Ectodermal cell (in vitro differentiated cells): ENCODE measurements around the gene TOP2A.
A peak's percentile ranks its signal among the peaks of the same experiment; 100 is the strongest.

Experiments
- H3K27ac ChIP-seq: 2 replicates; pipeline ENCODE4 v1.7.0; 2013; ENCODE audit warnings: mild to moderate bottlenecking, low read depth, low read length; ENCODE audit not compliant: insufficient read depth, poor library complexity, severe bottlenecking
- H3K27me3 ChIP-seq: 2 replicates; pipeline ENCODE4 v1.7.0; 2013; ENCODE audit warnings: mild to moderate bottlenecking, low read length; ENCODE audit not compliant: insufficient read depth, control insufficient read depth, poor library complexity, severe bottlenecking
- H3K36me3 ChIP-seq: one replicate; pipeline ENCODE4 v1.7.0; 2013; ENCODE audit warnings: low read length; ENCODE audit not compliant: control insufficient read depth, insufficient read depth
- H3K4me1 ChIP-seq: one replicate; pipeline ENCODE4 v1.7.0; 2013; ENCODE audit warnings: low read length; ENCODE audit not compliant: control insufficient read depth, insufficient read depth
- H3K4me3 ChIP-seq: 2 replicates; pipeline ENCODE4 v1.7.0; 2013; ENCODE audit warnings: low read depth, low read length, control low read depth; ENCODE audit not compliant: insufficient read depth
- H3K9me3 ChIP-seq: 2 replicates; pipeline ENCODE4 v1.7.0; 2013; ENCODE audit warnings: mild to moderate bottlenecking, low read length, moderate library complexity; ENCODE audit not compliant: control insufficient read depth
- WGBS, 2 experiments: methylation state at CpG; one replicate each; pipeline ENCODE4 v1.1.7; 2013; ENCODE audit warnings: missing lambda C conversion rate in 2 of 2; 5-methylcytosine and 5-hydroxymethylcytosine counted together

TOP2A gene

DNA sequence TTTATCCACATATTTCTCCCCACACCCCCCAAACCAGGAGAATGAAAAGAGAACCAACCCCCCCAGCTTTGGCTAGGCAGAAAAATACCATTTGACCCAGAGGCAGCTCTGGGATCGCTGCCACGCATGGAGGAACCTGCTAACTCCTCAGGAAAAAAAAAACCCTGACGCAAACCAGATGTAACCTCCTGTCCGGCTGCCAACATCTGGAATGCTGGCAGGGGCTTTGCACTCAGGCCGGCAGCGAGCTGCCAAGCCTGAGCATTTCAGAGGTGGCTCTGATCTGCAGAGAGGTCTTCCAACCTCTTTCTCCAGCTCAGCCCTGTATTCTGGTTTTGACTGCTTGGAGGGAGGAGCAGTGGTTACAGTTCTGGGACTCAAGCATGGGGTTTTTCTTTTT, 33.7 kb upstream of the TOP2A start:
- Histone ChIP-seq H3K9me3 (no peaks in the 10 kb centered on the region), H3K27me3 (no peaks in the 10 kb centered on the region), H3K4me1 (peaks cover 7% of the 10 kb centered on the region), H3K36me3 (peaks cover 4% of the 10 kb centered on the region), H3K27ac (no peak overlapping the region), H3K4me3 (no peak overlapping the region)
- WGBS, 2 experiments, result 93 to 95% methylated on average over 6 of the region's 6 CpGs

DNA sequence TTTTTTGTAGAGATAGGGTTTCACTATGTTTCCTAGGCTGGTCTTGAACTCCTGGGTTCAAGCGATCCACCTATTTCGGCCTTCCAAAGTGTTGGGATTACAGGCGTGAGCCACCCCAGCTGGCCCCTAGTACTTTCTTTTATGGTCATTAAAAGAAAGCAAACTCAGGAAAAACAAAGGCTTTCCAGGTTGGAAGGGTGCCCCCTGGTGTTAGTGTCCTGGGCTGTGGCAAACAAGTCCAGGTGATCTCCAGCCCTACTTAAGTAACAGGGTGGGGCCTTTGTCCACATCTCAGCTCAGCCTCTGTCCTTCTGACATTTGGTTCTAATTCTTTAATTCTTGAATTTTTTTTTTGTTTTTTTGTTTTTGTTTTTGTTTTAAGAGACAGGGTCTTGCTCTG, 32.5 kb upstream of the TOP2A start:
- Histone ChIP-seq H3K4me1 (peaks cover 11% of the 10 kb centered on the region), H3K9me3 (no peaks in the 10 kb centered on the region), H3K27me3 (no peaks in the 10 kb centered on the region), H3K36me3 (no peaks in the 10 kb centered on the region), H3K4me3 (no peak overlapping the region), H3K27ac (no peak overlapping the region)
- 77 to 88% methylated on average over 3 of the region's 3 CpGs for WGBS, 2 experiments

DNA sequence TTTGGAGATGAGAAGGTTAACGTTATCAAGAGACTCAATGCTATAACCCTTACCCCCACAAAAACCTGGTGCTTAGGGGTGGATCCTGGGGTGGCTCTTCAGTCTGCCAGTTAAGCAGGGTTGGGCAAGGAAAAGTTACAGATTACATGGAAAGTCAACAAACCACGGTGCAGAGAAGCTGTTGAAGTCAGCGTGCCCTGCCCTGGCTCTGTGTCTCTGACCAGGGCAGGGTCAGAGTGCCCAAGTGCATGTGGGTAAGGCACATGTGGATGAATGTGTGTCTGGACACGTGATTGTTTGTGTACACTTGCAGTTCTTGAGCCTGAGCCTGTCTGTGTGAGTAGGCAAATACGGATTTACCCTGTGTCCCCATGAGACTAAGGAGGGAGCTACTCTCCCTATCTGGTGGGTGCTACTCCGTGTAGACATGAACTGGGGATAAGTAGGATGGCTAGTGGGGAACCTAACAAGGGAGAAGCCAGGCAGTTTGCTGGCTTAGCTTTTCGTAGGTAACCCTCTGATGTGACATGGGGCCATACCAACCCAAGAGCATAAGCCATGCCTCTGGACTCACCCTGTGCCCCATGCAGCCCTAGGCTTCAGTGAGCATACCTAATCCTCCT, 31.1 kb upstream of the TOP2A start:
- Histone ChIP-seq H3K36me3 (no peaks in the 10 kb centered on the region), H3K27ac (no peak overlapping the region), H3K4me3 (no peak overlapping the region), H3K9me3 (no peaks in the 10 kb centered on the region), H3K27me3 (peaks cover 7% of the 10 kb centered on the region), H3K4me1 (peaks cover 22% of the 10 kb centered on the region)
- 93 to 94% methylated on average over 6 to 7 of the region's 7 CpGs for WGBS, 2 experiments

DNA sequence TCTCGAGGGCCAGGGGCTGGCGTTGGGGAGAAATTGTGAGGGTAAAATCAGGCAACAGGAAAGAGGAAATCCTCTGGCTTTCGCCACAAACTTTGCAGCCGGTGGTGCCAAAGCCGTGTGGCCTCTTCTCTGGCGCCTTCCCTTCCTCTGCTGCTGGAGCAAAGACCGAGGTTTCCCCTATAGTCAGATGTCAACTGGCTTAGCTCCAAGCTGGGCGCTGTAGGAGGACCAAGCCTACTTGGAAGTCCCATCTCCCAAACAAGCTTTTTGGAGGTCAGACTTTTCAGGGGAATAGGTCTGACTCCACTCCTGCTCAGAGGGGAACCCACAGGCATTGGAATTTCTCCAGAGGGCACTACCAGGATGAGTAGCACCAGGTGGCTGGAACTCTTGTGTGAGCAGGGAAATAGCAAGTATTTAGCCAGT, 30.5 kb upstream of the TOP2A start:
- Histone ChIP-seq H3K27me3 (peaks cover 7% of the 10 kb centered on the region), H3K27ac (no peak overlapping the region), H3K4me1 (peaks cover 23% of the 10 kb centered on the region), H3K36me3 (no peaks in the 10 kb centered on the region), H3K4me3 (no peak overlapping the region), H3K9me3 (no peaks in the 10 kb centered on the region)
- 87% methylated on average over 8 of the region's 8 CpGs for WGBS, 2 experiments

DNA sequence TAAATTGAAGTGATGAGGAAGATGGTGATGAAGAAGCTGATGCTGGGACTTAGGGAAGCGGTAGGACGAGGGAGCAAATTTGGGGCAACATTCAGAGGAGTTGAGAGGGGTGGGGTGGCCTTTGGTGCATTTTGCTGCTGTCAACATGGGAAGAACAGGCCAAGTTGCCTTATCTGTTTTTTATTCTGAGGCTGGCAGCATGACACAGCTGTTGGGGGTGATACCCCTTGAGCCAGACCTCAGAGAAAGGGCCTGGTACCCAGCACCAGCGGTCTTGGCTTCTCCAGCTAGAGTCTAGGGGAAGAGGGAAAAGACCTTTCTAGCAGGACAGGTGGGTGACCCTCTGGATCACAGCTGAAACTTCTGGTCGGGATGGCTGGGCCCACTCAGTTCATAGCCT, 30.1 kb upstream of the TOP2A start:
- H3K4me1 ChIP-seq, result peaks cover 23% of the 10 kb centered on the region
- H3K27ac ChIP-seq, result no peak overlapping the region
- H3K27me3 ChIP-seq, result peaks cover 7% of the 10 kb centered on the region
- H3K9me3 ChIP-seq, result no peaks in the 10 kb centered on the region
- no peak overlapping the region for H3K4me3 ChIP-seq
- WGBS, 2 experiments, result 95 to 96% methylated on average over 4 of the region's 4 CpGs
- no peaks in the 10 kb centered on the region for H3K36me3 ChIP-seq

DNA sequence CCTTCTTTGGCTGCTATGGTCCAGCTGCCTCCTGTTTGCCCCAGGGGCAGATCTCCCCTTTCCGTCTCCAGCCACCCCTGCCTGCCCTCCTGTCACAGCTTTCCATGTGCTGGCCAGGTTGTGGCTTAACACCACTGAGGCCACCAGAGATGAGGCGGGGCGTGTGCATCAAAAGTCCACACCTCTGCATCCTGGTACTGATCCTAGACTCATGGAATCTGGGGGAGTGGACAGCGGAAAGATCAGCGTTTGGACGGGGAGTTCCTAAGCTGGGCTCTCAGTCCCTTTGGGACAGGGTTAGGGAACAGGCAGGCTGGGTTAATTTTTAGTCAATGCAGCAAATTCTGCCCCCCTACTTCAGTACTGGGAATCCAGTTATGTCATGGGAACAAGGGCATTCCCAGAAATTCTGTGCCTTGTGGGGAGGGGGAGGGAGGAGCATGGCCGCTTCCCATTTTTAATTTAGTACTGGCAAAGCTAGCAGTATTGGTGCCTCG, 29.5 kb upstream of the TOP2A start:
- Histone ChIP-seq H3K27ac (no peak overlapping the region), H3K9me3 (no peaks in the 10 kb centered on the region), H3K36me3 (no peaks in the 10 kb centered on the region), H3K4me1 (peaks cover 23% of the 10 kb centered on the region), H3K4me3 (no peak overlapping the region), H3K27me3 (peaks cover 10% of the 10 kb centered on the region)
- WGBS, 2 experiments, result 91 to 96% methylated on average over 8 of the region's 8 CpGs

DNA sequence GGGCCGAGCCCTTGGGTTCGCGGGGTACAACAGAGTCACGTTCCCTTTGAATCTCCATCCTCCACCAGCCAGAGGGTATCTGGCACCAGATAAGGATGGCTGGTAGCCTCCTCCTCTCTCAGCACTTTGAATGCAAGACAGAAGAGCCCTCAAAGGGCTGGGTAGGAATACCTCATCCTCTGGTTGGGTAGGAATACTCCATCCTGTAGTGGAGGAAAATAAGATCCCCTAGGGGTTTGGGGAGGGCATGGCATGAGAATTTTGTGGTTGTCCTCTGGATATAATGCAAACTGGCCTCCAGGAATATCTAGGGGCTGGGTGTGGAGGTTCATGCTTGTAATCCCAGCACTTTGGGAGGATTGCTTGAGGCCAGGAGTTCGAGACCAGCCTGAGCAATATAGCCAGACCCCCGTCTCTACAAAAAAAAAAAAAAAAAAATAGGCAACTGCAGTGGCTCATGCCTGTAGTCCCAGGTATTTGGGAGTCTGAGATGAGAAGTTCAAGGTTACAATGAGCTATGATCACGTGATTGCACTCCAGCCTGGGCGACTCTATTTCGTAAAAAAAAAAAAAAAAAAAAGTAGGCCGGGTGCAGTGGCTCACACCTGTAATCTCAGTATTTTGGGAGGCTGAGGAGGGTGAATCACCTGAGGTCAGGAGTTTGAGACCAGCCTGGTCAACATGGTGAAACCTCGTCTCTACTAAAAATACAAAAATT, 28.2 kb upstream of the TOP2A start:
- H3K4me1 ChIP-seq, result peaks cover 23% of the 10 kb centered on the region
- no peak overlapping the region for H3K4me3 ChIP-seq
- no peak overlapping the region for H3K27ac ChIP-seq
- 95% methylated on average over 10 to 11 of the region's 11 CpGs for WGBS, 2 experiments
- no peaks in the 10 kb centered on the region for H3K36me3 ChIP-seq
- H3K27me3 ChIP-seq, result peaks cover 10% of the 10 kb centered on the region
- H3K9me3 ChIP-seq, result no peaks in the 10 kb centered on the region

DNA sequence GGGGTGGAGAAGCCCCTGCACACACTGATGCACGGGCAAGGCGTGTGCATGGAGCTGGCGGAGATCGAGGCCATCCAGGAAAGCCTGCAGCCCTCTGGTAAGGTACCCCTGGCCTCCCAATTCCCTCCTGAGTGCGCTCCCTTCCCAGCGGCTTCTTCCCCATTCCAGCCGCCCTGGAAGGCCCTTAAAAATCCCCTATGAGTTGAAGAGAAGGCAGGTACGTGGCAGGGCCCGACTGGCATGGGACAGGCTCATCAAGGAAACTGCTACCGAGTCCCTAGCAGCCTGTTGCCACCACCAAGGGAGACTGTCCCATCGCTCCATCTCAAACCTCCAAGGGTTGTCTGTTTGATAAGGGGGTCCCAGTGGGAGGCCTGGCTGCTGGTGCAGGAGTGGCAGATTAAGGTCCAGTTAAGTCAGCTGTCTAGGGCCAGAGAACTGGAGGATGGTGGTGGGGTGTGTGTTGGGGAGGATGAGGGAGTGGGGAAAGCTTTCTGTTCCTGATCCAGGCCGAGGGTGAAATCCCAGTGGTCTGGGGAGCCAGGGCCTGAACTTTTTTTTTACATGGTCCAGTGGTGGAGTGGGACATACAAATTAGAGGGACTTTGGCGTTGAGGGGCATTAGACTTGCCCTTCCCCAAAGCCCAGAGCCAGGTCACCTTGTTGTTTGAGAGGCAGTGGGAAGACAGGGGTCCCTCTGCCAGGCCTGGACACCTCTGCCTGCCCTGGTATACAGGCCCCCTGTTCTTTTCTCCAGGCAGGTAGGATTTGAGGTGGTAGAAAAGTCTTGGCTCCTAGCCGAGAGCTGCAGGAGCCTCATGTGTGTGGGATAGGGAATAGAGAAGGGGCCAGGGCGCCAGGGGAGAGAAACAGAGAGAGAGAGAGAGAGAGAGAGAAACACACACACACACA, 26.5 kb upstream of the TOP2A start:
- Histone ChIP-seq H3K27me3 (peaks cover 10% of the 10 kb centered on the region), H3K27ac (no peak overlapping the region), H3K9me3 (no peaks in the 10 kb centered on the region), H3K4me1 (peaks cover 16% of the 10 kb centered on the region), H3K4me3 (peak overlapping the region; percentile 54), H3K36me3 (no peaks in the 10 kb centered on the region)
- 12 to 16% methylated on average over 13 to 14 of the region's 15 CpGs for WGBS, 2 experiments

DNA sequence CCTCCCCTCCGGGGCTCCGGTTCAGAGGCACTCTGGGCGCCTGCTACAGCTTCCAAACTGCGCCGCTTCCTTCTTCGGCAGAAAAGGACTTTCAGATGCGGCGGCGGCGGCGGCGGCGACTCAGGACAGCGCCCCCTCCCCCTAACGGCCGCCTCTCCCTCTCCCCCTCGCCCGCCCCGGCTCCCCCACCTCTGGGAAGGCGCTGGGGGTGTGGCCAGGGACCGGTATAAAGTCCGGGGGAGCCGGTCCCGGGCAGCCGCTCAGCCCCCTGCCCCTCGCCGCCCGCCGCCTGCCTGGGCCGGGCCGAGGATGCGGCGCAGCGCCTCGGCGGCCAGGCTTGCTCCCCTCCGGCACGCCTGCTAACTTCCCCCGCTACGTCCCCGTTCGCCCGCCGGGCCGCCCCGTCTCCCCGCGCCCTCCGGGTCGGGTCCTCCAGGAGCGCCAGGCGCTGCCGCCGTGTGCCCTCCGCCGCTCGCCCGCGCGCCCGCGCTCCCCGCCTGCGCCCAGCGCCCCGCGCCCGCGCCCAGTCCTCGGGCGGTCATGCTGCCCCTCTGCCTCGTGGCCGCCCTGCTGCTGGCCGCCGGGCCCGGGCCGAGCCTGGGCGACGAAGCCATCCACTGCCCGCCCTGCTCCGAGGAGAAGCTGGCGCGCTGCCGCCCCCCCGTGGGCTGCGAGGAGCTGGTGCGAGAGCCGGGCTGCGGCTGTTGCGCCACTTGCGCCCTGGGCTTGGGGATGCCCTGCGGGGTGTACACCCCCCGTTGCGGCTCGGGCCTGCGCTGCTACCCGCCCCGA, 25.7 kb upstream of the TOP2A start, which contains the start of gene IGFBP4:
Gene IGFBP4, plus strand, starts transcription at position 255 of the 792 bp plus-strand sequence. Its CDS starts 286 bp downstream, at position 541.
- H3K27ac ChIP-seq, result no peak within 1 kb of the TSS
- H3K4me1 ChIP-seq, result peaks cover 16% of the 10 kb centered on the region
- H3K27me3 ChIP-seq, result peaks cover 10% of the 10 kb centered on the region
- 0% methylated on average over 98 of the region's 98 CpGs for WGBS, 2 experiments
- H3K36me3 ChIP-seq, result no peaks in the 10 kb centered on the region
- H3K4me3 ChIP-seq, result peak within 1 kb of the TSS; percentile 54
- no peaks in the 10 kb centered on the region for H3K9me3 ChIP-seq
